ENCODE measurements around the gene TMEM115. TPM values are rescaled to one million over a fixed set of nuclear protein-coding genes. Genes with fewer than 3 reads are reported as not detected.

TMEM115 gene
- total RNA-seq, 2 experiments from 2014 or later, result 25.2 to 26.3 TPM

DNA sequence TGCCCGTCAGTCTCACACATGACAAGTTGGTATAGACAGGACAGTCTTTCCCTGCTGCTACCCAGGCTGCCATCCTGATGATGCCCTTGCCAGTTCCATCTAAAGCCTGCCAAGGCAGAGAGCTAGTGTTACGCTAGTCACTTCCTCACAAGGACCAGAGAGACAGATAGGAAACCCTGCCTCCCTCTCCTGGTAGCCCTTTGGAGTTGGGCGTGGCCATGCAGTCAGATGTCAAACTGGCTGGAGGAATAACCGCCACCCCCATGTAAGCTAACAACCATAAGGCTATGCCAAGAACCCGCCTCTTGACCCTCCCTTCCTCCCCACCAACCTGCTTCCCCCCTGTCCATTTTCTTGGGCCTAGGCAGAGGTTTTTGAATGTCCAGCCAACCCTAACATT is 2.8 kb downstream of the TMEM115 start:
- ChIA-PET CTCF (interaction anchor here (0.6 to 1.8 kb wide), 2 partner anchors 9 to 17 kb away, joined by 4 to 12 read pairs; no protein-coding TSS in a partner anchor), POLR2A (interaction anchor here (1.4 to 1.5 kb wide), 2 partner anchors 12 to 16 kb away, joined by 3 to 5 read pairs; partner anchors contain the start of gene RASSF1)

DNA sequence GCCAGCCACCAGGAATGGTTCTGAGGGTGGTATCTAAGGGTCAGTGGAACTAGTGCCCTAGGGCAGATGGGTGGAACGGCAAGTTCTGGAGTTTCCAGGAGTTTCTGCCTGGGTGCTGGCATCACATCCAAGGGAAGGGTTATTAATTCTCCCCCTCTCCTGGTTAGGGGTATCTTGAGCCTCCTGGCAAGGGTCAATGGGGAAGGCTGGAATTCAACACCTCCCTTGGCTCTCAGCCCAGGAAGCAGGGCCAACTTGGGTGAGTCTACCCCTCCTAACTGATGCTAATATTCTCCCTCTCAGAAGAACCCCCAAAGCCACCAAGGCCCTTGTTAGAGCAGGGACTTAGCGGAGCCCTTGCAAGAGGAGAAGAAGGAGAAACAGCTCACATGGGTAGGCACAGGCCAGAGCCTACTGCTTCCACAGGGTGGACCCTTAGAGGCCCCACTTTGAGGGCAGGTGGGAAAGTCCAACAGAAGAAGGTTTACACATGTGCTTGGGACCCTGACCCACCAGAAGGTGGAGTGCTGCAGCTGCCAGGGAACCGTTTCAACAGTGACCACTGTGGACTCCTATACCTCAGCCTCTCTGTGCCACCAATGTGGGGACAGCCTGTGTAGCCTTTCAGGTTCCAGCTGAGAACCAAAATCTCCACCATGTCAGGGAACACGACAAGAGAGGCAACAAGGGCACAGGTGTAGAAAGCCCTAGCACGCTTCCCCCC is 3.3 kb downstream of the TMEM115 start:
- POLR2A ChIA-PET, result interaction anchor here (1.4 to 1.5 kb wide), 2 partner anchors 11 to 15 kb away, joined by 3 to 5 read pairs; partner anchors contain the start of gene RASSF1
- CTCF ChIA-PET, result interaction anchor here (1.8 kb wide), 1 partner anchor 8 kb away, joined by 12 read pairs; no protein-coding TSS in a partner anchor

DNA sequence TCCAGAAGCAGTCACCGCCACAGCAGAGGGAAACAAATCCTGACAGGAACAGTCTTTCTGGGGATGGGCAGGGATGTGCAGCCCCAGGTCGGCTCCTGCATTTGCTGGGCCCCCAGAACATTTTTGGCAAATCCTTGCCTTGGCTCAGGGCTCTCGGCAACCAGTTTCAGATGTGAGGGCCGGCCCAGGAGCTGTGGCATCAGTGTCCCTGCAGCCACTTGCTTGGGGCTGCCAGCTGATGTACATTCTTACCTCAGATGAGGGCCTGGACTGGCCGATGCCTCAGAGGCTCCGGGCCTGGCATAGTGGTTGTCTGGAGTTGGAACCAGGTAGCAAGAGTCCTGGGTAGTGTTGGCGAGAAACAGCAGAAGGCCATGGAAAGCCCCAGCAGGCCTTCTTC is 4.5 kb downstream of the TMEM115 start:
- ChIA-PET POLR2A (no interaction called here), CTCF (interaction anchor here (1.1 kb wide), 1 partner anchor 187 kb away, joined by 3 read pairs; no protein-coding TSS in a partner anchor)

DNA sequence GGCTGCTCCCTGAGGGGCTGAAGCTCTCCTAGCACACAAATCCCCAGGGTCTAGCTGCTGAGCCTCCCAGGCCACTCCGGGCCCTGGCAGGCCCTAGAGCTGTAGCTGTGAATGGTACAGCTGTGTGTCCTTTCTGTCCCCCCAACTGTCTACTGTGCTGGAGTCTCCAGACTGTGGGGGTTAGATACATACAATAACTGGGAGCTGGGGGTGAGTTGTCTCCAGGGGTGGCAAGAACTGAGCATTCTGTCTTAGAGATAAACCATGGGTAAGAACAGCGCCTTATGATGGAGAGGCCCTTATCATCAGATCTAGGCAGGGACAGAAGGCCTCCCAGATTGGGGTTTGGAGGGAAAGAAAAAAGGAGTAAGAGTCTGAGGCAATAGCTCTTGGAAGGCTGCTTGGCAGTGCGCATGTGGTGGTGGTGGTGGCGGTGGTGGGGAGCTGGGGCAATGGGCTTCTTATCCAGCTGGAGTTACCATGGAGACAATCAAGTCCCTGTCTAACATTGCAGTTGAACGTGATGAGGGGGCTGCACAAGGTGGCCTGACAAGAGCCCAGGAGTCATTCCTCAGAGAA is 5.0 kb downstream of the TMEM115 start:
- ChIA-PET CTCF (interaction anchor here (1.1 kb wide), 1 partner anchor 188 kb away, joined by 3 read pairs; no protein-coding TSS in a partner anchor), POLR2A (interaction anchor here (1.1 kb wide), 1 partner anchor 11 kb away, joined by 3 read pairs; no protein-coding TSS in a partner anchor)

DNA sequence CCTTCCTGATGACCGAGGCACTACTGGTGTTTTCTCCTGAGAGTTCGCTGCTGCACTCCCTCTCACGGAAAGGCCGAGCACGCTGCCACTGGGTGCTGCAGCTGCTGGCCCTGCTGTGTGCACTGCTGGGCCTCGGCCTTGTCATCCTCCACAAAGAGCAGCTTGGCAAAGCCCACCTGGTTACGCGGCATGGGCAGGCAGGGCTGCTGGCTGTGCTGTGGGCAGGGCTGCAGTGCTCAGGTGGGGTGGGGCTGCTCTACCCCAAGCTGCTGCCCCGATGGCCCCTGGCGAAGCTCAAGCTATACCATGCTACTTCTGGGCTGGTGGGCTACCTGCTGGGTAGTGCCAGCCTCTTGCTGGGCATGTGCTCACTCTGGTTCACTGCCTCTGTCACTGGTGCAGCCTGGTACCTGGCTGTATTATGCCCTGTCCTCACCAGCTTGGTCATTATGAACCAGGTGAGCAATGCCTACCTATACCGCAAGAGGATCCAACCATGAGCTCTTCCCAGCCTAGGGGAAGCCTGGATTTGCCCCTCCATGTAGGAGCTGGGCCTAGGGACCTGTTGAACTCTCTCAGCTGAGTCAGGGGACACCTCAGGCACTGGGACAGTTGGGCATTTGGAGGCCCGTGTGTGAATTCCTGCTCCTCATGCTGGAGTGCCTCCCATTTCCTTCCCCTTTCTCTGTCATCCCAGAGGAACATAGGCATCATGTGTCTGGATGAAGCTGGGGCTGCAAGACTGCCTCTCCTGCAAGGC is 5.9 kb downstream of the TMEM115 start:
- ChIA-PET CTCF (interaction anchor here (0.7 to 0.9 kb wide), 3 partner anchors 13 to 35 kb away, joined by 3 to 5 read pairs (median 4); partner anchors contain the start of gene RASSF1), POLR2A (interaction anchor here (1.1 kb wide), 1 partner anchor 12 kb away, joined by 3 read pairs; no protein-coding TSS in a partner anchor)

DNA sequence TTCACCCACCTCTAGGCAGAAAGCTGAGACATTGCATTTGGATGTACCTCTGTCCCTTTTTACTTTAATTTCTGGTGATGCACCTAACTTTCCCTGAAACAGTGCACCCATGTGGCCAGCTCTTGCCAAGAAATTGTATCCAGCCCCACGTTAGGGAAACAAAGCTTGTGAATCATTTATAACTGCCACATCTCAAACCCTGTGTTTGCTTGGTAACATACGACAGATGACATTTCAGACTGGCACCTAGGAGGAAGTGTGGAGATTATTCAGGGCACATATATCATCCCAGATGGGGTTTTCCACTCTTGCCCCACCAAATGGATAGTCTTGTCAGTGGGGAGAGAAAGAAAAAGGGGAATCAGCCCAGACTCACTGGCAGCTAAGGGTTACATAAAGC is 6.5 kb downstream of the TMEM115 start:
- ChIA-PET POLR2A (interaction anchor here (0.6 to 4.1 kb wide), 3 partner anchors 15 to 306 kb away, joined by 3 to 28 read pairs (median 4); partner anchors contain the start of gene IFRD2), CTCF (interaction anchor here (0.7 to 0.9 kb wide), 3 partner anchors 12 to 35 kb away, joined by 3 to 5 read pairs (median 4); partner anchors contain the start of gene RASSF1)

DNA sequence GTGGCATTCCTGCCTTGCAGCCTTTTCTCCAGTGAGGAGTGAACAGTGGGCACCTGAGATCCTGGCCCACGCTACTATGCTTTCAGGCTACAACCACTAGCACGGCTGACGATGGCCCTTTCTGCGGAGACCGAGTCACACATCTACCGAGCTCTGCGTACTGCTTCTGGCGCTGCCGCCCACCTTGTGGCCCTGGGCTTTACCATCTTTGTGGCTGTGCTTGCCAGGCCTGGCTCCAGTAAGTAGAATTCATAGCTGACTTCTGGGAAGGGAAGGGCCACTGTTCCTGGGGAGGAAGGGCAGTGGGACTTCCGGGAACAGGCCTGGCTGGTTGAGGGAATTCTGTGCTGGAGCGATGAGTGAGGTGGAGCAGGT is 8.0 kb downstream of the TMEM115 start:
- ChIA-PET POLR2A (interaction anchor here (0.9 to 4.1 kb wide), 4 partner anchors 10 to 23 kb away, joined by 3 to 28 read pairs (median 13); partner anchors contain the start of genes RASSF1 and TUSC2), CTCF (interaction anchor here (1.1 to 5.1 kb wide), 3 partner anchors 8 to 95 kb away, joined by 3 to 35 read pairs (median 4); partner anchors contain the start of gene TMEM115)

DNA sequence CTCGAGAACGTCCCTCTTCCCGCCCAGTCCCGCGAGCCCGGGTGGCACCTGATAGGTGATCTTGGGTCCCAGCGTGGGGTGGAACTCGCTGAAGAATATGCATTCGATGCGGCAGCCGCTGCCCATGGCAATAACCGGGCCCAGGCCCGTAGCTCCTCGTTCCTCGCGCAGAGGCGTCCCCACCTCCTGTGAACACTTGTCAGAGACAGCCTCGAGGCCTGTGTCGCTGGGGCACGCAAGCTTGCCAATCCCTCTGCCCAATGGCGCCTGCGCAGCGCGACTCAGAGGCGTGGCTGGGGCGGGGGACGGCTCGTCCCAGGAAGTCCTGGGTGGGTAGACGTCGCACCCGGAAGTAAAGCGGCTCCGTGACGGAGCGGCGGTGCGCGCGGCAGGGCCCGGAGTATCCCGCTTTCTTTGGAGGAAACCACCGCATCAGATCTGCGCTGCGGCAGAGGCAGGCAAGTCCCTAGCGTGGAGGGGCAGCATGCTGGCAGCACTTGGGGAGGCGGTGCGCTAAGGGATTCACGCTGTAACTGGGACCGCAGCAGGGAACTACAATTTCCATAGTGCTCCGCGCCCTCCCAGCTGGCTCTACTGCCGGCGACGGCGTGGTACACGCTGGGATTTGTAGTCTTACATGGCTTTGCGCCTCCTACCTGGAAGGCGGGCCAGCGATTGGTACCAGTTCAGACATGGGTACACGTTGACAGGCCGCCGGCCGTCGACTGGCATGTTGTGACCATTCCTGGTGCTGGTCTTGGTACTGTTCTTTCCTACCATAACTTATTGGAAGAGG is 8.6 kb downstream of the TMEM115 start, which contains the start of the genes CYB561D2 and NPRL2:
CYB561D2 (plus strand) TSS at position 336 of the 796 bp plus-strand sequence. CDS start 572 bp downstream, outside the sequence.
NPRL2 (minus strand) TSS at position 249 of the 796 bp plus-strand sequence; CDS start at position 126, 123 bp downstream.
- ChIA-PET POLR2A (interaction anchor here (0.5 to 4.1 kb wide), 13 partner anchors 8 to 410 kb away, joined by 3 to 28 read pairs (median 5); partner anchors contain the start of genes C3orf18, HYAL3, IFRD2 and NAA80), CTCF (interaction anchor here (1.1 to 5.1 kb wide), 5 partner anchors 9 to 192 kb away, joined by 3 to 35 read pairs (median 8); partner anchors contain the start of genes RASSF1 and TMEM115)

DNA sequence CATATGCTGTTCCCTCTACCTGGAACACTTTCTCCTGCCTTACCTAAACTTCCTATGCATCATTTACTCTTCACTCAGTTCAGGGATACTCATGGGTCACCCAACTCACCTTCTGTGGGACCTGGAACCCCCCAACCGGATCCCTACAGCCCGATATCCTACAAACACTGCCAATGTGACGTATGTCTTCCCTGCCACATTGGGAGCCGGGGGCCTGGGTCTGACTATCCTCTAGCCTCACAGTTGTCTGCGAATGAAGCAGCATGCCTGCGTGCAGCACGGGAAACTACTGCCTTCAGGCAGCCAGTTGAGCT is 9.2 kb downstream of the TMEM115 start:
- ChIA-PET CTCF (interaction anchor here (1.4 to 5.1 kb wide), 4 partner anchors 9 to 192 kb away, joined by 4 to 35 read pairs (median 9); partner anchors contain the start of genes RASSF1 and TMEM115), POLR2A (interaction anchor here (0.5 to 4.1 kb wide), 12 partner anchors 8 to 410 kb away, joined by 3 to 28 read pairs (median 5); partner anchors contain the start of genes C3orf18, HYAL3, IFRD2 and NAA80)

DNA sequence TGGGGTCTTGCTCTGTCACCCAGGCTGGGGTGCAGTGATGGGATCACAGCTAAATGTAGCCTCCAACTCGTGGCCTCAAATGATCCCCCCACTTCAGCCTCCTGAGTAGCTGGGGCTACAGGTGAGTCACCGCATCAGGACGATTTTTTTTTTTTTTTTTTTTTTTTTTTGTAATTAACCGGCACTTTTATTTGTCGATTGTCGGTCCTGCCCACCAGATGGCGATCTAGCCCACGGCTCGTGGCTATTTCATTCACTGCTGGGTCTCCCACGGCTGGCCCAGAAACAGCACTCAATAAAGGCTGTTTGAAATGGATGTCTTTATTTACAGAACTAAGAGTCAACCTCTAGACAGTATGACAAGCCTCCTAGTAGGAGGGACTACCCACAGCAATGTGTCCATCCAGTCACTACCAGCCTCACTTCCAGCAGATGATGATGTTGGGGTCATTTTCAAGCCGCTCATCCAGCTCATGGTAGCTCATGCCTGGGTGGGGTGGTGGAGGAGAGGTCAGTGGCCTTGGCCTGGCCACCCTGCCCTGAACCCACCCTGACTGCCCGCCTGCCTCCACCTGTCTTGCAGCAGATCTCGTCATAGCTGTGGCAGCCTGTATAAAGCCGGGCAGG is 12.0 kb downstream of the TMEM115 start:
- POLR2A ChIA-PET, result interaction anchor here (1.3 to 1.5 kb wide), 2 partner anchors 10 to 48 kb away, joined by 3 to 18 read pairs; partner anchors contain the start of genes HYAL3 and NAA80
- CTCF ChIA-PET, result interaction anchor here (0.6 to 5.1 kb wide), 17 partner anchors 10 to 1550 kb away, joined by 3 to 35 read pairs (median 4); partner anchors contain the start of gene C3orf18

DNA sequence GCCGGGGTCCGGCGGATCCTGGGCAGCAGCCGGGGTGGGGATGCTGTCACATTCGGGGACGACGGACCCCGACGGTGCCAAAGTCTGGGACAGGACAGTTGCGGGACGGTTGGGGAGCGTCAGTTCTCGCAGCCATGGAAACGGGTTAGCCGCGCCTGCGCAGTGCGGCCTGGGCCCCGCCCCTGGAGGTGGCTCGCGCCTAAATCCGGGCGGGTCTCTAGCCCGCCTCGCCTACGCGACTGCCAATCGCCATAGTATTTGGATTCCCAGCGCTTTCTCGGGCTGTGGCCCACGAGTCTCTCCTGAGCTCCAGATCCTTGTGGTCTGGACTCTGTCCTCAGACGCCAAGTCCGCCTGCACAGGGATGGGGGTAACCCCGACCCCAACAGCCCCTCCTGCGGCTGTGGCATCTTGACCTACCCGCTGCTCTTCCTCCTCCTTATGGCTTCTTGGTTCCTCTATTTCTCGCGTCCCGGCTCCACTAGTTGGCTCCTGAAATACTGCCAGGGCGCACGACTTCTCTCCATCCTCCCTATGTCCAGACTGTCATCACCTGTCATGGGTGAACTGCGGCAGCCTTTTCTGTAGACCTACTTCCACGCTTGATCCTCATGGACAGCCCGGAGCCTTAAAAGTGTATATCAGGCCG is 13.6 kb downstream of the TMEM115 start, which contains the start of gene ZMYND10:
ZMYND10 (minus strand) TSS at position 147 of the 649 bp plus-strand sequence. CDS start 153 bp downstream, outside the sequence.
- ChIA-PET CTCF (interaction anchor here (0.9 to 5.1 kb wide), 4 partner anchors 8 to 204 kb away, joined by 3 to 35 read pairs (median 4); no protein-coding TSS in a partner anchor), POLR2A (interaction anchor here (0.7 kb wide), 1 partner anchor 1040 kb away, joined by 3 read pairs; the partner anchor contains the start of gene MANF)

DNA sequence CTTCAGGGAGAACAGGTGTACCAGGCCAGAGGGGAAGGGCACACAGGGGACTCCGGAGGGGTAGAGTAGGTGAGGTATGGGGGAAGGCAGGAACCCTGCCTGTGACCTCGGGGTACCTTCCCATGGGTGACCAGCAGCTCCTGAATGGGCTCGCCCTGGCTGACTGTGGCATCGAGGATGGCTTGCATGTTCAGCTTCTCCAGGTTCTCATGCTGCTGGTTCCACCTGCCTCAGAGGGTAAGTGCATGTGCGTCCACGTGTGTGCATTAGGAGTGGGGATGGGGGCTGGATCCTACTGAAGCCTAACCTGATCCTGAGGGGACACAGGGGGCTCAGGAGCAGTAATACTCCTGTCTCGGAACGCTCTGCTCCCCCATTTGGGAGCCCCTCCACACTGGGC is 14.3 kb downstream of the TMEM115 start:
- POLR2A ChIA-PET, result interaction anchor here (0.7 to 1.1 kb wide), 3 partner anchors 11 to 271 kb away, joined by 3 read pairs; no protein-coding TSS in a partner anchor
- CTCF ChIA-PET, result interaction anchor here (0.5 to 1.2 kb wide), 4 partner anchors 8 to 1666 kb away, joined by 3 to 4 read pairs (median 3); no protein-coding TSS in a partner anchor

DNA sequence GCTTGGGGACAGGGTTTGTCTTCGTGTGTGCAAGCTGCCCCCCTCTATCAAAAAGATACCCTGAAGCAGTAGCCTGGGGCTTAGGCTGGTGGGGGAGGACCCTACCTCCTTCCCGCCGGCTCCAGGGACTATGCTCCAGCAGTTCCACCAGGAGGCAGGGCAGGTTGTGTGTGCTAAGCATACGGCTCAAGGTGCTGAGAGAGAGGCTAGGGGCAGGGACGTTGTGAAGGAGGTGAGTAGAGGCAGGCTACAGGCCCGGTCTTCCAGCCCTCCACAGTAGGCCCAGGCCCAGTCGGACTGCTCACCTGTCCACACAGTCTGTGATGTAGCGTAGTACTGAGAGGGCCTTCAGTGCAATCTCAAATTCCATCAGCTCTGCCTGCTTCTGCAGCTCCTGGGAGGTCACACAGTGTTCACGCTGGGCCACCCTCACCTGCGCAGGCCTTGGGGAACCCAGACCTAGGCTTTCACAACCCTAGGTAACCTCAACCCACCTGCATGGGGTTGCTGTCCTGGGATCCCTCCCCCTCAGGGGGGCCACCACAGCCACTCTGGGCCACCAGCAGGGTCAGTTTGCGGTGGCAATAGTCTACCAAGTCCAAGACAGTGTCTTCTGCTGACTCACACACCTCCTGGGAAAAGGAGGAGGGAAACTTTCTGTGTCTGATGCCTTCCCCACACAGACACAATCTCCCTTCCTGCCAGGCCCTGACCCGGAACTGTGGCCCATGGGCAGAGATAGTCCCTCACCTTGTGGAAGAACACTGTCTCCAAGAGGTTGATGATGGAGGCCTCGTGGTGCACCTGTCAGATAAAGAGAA is 16.3 kb downstream of the TMEM115 start:
- ChIA-PET POLR2A (no interaction called here), CTCF (interaction anchor here (0.6 to 0.9 kb wide), 2 partner anchors 226 to 259 kb away, joined by 3 to 4 read pairs; partner anchors contain the start of gene HEMK1)

DNA sequence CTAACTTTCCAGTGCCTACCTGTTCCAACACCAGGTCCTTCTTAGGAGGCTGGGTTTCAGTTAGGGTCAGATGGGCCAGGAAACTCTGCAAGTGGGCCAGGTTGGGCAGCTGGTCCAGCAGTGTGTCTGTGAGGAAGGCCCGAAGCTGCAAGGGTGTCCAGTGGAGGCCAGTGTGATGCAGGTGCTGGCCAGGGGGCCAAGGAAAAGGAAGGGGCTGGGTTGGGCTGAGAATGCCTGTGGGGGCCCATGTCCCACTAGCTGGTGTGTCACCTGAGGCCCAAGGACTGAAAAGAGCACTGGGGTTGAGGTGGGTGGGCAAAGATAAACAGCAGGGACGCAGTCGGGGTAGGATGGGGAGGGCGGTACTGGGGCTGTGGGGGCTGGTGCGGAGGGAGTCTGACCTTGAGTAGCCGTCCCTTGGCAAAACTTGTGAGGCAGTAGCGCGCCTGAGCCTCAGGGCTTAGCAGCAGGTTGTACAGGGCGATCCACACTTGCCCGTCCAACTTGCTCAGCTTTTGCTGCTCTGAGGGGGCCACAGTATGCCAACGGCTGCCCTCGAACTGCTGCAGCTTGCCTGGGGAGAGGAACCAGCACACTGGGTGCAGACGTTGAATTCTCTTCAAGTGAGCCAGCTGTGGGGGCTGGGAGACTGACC is 17.2 kb downstream of the TMEM115 start:
- POLR2A ChIA-PET, result interaction anchor here (1.0 kb wide), 1 partner anchor 8 kb away, joined by 5 read pairs; the partner anchor contains the start of genes CYB561D2 and NPRL2
- CTCF ChIA-PET, result interaction anchor here (0.6 to 0.9 kb wide), 2 partner anchors 227 to 260 kb away, joined by 3 to 4 read pairs; partner anchors contain the start of gene HEMK1
